GM15510 (cell line): Measurements from ENCODE around the gene DUSP8.
"Not testable (repeated sequence)": the region's sequence is repeated elsewhere in the genome, so short reads cannot be mapped to it uniquely, and the experiment has no call there.

Source experiments
- POLR2A ChIP-seq: IDR thresholded peaks from 3 replicates; pipeline ENCODE4 v1.6.1; 2011; ENCODE audit warnings: borderline replicate concordance; ENCODE audit not compliant: insufficient read length; ENCODE audit errors: extremely low read depth

Gene DUSP8, protein sequence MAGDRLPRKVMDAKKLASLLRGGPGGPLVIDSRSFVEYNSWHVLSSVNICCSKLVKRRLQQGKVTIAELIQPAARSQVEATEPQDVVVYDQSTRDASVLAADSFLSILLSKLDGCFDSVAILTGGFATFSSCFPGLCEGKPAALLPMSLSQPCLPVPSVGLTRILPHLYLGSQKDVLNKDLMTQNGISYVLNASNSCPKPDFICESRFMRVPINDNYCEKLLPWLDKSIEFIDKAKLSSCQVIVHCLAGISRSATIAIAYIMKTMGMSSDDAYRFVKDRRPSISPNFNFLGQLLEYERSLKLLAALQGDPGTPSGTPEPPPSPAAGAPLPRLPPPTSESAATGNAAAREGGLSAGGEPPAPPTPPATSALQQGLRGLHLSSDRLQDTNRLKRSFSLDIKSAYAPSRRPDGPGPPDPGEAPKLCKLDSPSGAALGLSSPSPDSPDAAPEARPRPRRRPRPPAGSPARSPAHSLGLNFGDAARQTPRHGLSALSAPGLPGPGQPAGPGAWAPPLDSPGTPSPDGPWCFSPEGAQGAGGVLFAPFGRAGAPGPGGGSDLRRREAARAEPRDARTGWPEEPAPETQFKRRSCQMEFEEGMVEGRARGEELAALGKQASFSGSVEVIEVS

DNA sequence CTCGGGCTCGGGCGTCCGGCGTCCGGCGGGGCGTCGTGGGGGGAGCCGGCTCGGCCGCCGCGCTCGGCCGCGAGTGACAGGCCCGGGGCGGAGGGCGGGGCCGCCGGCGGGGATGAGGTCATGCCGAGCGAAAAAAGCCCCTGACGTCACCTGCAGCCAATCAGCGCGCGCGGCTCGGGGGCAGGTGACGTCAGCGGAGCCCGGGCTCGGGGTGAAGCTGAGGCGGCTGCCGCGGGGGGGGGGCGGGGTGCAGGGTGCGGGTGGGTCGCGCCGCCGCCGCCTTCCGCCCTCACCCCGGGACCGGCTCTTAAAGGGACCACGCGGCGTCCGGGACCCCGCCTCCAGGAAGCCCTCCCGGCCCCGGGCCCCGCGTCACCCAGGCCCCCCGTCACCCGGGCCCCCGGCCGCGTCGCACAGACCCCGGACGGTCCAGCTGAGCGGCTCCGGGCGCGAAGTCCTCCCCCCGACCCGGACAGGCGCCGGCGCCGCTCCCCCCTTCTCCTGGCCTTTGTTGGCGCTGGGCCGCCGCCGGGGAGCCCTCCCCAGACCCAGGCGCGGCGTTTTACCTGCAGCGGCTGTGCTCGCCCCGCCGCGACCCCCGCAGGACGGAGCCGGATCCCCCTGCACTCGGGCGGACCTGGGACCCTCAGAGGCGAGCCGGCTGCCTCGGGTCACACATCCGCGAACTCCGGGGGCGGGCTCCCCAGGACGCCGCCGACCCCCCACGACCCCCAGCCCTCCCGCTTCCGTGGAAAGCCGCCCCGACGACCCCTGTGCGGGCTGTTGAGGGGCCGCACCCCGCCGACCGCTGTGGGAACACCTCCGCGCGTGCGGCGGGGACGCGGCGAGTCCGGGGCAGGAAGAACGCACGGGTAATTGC is at the start of gene DUSP8:
Gene DUSP8, minus strand, starts transcription at position 75 of the 880 bp plus-strand sequence. CDS start 6,445 bp downstream, outside the sequence.
- TF ChIP-seq POLR2A = no peak

DNA sequence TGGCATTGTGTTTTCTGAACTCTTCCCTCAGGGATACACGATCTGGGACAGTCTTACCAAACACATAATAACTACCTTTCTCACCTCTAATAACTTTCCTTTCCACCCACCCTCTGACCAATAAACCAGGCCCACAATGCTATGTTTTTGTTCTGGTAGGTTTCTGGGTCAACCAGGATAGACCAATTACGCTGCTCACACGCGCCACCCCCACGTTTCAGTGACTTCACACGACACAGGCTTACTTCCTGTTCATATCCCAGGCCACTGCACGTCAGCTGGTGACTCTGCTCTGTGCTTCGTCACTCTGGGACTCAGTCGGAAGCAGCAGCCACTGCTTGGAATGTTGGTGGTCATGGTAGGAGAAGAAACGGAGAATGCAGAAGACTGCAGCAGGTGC is 47.4 kb upstream of the DUSP8 start:
- TF ChIP-seq POLR2A = no peak

DNA sequence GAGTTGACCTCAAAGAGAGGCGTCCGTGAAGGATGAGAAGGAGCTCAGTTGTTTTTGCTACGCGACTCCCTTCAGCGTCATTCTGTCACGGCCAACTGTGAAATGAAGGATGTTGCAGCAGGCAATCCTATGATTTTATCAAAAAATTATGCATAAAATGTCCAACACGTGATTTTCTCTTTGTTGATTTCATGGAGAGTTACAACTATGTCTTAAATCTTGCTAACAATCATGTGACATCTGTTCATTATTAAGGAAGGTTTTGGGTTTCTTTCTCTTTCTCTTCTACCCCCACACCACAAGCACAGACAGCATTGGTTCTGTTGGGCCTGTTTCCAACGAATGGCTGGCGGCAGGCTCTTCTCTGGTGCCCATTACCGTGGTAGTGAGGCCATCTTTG is 46.2 kb upstream of the DUSP8 start:
- TF ChIP-seq POLR2A = no peak

DNA sequence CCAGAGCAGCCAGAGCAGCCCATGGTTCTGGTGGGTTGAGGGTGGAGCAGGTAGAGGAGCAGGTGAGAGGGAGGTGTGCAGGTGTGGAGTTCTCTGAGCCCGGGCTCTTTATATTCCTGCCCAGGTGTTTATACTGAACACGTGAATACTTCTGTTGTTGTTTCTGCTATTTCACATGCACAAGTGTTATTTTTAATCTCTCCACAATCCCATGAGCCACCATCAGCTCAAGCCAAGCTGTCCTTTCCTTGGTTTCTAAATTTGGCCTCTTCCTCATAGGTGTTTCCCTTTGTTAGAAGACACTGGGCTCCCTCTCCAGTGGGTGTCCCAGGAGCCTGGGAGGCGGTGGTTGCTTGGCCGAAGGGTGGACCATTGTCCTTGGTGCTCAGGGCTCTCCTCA is 36.3 kb upstream of the DUSP8 start, which contains the start of gene KRTAP5-3:
Gene KRTAP5-3, minus strand, starts transcription at position 101 of the 400 bp plus-strand sequence. Its CDS starts 78 bp downstream, at position 23.
- TF ChIP-seq POLR2A = no peak

DNA sequence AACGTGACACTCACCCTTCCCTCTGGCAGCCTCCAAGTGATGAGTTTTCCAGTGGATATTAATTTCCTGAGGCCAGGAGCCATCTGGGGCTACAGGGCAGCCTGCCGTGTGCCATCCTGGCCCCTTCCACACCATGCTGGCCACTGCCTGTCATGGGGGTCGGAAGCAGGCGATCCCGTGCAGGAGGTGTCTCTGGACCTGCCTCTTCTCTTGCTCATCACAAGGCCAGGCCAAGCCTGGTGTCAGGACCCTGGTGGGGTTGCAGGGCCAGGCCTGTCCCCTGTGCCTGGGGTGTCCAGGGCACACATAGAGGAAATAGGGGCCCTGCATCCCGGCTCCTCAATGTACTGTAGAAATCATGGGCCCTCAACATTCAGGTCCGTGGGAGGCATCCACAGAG is 32.6 kb upstream of the DUSP8 start:
- TF ChIP-seq POLR2A = no peak

DNA sequence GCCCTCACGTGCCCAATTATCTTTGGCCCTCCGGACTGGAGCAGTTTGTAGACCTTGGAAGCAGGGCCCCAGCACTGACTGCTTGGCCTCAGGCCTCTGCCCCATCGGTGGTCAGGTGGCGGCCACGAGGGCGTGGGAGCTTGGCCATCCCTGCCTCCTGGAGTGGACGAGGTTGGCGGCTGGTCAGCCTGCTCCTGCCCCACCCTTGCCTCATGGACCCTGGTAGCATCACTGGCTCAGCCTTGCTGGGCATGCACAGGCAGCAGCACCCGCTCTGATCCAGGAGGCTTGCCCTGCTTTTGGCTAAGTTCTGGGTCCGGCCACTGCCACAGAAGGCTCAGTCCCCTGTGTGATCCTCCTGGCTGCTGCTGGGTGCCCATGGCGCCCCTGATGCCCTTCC is 32.1 kb upstream of the DUSP8 start:
- TF ChIP-seq POLR2A = no peak

DNA sequence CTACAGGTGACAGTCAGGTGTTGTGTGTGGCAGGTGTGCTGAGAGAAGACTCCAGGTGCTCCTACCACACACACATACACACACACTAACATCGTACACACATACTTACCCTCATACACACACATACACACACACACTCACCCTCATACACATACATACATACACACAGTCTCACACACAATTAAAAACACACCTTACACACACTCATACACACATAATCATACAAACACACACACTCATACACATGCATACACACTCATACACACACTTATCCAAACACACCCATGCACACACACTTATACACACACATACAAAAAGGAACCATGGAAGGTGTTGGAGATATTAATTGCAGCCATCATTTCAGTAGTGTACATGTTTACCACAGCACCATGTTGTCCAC is 31.6 kb upstream of the DUSP8 start:
- no peak for TF ChIP-seq POLR2A

DNA sequence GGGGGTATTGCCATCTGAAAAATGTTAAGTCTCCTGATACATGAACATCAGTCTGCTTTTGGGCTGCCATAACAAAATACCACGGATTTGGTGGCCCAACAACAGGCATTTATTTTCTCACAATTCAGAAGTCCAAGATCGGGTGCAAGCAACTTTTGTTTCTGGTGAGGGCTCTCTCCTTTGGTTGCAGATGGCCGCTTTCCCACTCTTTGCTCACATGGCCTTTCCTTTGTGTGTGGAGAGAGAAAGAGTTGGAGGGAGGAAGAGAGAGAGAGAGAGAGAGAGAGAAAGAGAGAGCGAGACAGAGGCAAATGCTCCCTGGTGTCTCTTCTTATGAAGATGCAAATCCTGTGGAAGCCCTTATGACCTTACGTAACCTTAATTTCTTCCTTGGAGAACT is 28.6 kb upstream of the DUSP8 start:
- no peak for TF ChIP-seq POLR2A

DNA sequence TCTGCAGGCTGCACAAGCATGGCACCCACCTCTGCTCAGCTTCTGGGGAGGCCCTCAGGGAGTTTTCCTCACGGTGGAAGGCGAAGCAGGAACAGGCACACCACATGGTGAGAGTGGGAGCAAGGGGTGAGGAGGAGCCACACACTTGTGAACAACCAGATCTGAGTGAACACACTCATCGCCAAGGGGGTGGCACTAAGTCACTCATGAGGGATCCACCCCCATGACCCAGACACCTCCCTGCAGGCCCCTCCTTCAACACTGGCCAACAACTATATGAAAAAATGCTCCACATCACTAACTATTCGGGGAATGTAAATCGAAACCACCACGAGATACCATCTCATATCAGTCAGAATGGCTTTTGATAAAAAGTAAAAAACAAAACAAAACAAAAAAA is 26.7 kb upstream of the DUSP8 start:
- TF ChIP-seq POLR2A = no peak

DNA sequence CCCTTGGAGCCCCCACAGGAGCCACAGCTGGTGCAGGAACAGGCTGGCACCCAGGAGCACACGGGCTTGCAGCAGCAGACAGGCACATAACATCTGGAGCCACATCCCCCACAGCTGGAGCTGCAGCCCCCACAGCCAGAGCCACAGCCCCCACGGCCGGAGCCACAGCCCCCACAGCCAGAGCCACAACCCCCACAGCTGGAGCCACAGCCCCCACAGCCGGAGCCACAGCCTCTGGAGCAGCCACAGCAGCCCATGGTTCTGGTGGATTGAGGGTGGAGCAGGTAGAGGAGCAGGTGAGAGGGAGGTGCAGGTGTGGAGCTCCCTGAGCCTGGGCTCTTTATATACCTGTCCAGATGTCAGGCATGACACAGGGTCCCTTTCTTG is 25.9 kb upstream of the DUSP8 start, which contains the start of gene KRTAP5-2:
Gene KRTAP5-2, minus strand, starts transcription at position 301 of the 387 bp plus-strand sequence. Its CDS starts 44 bp downstream, at position 257.
- TF ChIP-seq POLR2A = no peak

DNA sequence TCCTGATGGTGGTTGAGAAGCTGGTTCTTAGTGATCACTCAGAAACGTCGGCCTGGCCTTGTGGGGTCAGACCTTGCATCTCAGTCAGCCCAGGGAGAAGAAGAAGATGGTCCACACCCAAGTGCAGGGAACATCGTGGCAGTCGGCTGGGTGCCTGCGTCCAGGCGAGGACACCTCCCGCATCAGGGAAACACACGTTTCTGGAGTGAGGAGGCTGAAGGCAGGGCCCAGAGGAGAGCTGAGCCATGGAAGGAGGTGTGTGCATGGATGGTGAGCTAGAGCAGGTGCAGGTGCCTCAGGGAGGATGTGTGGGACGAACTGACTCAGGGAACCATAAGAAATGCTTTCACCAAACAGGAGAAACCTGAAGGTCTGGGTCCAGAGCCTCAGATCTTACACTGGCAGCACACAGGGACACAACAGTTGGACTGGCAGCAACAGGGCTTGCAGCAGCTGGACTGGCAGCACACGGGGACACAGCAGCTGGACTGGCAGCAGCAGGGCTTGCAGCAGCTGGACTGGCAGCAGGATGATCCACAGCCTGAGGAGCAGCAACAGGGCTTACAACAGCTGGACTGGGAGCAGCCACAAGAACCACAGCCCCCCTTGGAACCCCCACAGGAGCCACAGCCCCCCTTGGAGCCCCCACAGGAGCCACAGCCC is 25.4 kb upstream of the DUSP8 start:
- TF ChIP-seq POLR2A = no peak

DNA sequence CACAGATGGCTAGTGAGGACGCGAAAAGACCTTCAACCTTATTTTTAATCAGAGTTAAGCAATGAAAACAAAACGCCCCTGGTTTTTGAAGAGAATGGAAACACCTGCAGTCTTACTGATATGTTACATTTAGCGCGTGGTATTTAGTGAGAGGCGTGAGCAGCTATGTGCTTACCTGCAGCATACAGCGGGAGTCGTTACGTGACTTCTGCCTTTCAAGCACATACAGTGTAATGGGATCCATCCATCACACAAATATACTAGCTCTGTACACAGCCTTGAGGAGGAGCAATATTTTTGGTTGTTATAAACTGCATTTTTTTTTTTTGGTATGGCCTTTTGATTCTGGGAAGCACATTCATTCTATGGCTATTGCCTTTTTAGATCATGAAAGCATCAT is 20.6 kb upstream of the DUSP8 start:
- TF ChIP-seq POLR2A = no peak

DNA sequence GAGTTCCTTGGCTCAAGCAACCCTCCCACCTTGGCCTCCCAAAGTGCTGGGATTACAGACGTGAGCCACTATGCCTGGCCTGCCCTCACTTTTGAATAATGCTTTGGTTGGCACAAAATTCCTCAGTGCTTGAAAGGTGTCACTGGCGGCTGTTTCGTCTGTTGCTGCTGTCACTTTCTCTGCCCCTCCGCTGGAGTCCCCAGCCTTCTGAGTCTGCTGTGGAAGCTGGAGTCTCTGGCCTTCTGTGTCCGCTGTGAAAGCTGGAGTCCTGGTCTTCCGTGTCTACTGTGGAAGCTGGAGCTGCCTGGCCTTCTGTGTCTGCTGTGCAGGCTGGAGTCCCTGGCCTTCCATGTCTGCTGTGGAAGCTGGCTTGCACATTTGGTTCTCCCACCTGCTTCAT is 17.9 kb upstream of the DUSP8 start:
- no peak for TF ChIP-seq POLR2A

DNA sequence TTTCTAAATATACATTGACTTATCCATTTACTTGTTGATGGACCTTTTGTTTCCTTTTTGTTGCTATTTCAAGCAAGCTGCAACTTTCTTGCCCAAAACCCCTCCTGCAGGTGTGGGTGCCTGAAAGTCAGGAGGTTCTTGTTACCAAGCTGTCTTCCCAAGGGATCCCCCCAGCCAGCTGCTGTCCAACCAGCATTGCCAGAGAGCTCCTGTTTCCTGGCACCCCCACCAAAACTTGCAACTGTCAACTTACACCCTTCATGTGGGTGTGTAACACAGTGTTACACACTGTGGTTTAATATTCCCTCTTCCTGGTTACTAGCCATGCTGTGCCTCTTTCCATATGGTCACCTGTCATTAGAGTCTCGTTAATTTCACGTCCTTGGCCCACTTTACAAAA is 14.6 kb upstream of the DUSP8 start:
- no peak for TF ChIP-seq POLR2A

DNA sequence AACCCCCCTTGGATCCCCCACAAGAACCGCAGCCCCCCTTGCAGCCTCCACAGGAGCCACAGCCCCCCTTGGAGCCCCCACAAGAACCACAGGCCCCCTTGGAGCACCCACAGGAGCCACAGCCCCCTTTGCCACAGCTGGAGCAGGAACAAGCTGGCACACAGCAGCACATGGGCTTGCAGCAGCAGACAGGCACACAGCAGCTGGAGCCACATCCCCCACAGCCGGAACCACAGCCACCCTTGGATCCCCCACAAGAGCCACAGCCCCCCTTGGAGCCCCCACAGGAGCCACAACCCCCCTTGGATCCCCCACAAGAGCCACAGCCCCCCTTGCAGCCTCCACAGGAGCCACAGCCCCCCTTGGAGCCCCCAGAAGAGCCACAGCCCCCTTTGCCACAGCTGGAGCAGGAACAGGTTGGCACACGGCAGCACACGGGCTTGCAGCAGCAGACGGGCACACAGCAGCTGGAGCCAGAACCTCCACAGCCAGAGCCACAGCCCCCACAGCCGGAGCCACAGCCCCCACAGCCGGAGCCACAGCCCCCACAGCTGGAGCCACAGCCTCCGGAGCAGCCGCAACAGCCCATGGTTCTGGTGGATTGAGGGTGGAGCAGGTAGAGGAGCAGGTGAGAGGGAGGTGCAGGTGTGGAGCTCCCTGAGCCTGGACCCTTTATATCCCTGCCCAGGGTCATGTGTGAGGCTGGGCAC is 12.7 kb upstream of the DUSP8 start, which contains the start of gene KRTAP5-1:
Gene KRTAP5-1, minus strand, starts transcription at position 623 of the 710 bp plus-strand sequence. Its CDS starts 34 bp downstream, at position 589.
- TF ChIP-seq POLR2A = not testable (repeated sequence)

DNA sequence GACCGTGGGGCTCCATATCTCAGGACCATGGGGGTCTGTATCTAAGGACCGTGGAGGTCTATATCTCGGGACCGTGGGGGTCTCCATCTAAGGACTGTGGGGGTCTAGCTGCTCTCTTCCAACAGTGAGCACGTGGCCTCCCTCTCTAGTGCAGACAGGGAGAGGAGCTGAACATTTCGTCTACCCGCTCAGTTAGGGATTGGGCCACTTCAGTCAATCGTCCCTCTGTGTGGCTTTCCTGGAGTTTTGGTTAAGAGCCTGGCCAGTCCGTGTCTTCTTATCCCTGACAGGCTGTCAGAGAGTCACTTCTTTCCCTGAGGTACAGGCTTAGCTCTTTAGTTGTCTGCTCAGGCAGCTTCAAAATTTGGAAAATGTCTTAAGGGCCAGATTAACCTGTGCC is 9.9 kb upstream of the DUSP8 start:
- no peak for TF ChIP-seq POLR2A
